Measurements from ENCODE around the gene B4GALNT2. TPM values are rescaled to one million over a fixed set of nuclear protein-coding genes. Genes with fewer than 3 reads are reported as not detected.
"Not testable (repeated sequence)": the region's sequence is repeated elsewhere in the genome, so short reads cannot be mapped to it uniquely, and the experiment has no call there.

Gene B4GALNT2, protein sequence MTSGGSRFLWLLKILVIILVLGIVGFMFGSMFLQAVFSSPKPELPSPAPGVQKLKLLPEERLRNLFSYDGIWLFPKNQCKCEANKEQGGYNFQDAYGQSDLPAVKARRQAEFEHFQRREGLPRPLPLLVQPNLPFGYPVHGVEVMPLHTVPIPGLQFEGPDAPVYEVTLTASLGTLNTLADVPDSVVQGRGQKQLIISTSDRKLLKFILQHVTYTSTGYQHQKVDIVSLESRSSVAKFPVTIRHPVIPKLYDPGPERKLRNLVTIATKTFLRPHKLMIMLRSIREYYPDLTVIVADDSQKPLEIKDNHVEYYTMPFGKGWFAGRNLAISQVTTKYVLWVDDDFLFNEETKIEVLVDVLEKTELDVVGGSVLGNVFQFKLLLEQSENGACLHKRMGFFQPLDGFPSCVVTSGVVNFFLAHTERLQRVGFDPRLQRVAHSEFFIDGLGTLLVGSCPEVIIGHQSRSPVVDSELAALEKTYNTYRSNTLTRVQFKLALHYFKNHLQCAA
- total RNA-seq: not detected

DNA sequence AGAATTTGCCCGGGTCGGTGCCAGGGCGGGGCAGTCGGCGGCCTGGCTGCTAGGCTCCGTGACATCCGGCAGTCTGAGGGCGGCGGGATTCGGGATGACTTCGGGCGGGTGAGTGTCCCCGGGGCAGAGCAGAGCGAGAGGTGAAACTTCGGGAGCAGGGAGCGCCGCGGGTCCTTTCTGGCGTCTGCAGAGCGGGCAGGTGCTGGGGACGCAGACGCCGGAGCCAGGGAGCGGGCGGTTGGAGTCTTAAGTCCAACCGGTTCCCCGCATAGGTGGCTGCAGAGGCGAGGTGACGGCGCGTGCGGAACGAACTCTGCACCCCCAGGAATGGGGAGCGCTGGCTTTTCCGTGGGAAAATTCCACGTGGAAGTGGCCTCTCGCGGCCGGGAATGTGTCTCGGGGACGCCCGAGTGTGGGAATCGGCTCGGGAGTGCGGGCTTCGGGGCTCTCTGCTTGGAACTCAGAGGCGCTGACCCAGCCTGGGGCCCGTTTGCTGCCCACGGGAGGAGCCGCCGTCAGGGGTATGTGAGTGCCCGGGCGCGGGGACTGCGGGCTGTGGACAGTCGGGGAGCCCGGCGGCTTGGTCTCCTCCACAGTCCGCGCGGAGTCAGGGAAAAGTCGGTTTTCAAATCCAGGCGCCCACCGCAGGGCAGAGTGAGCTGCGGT is at the start of gene B4GALNT2:
B4GALNT2 (plus strand) TSS at position 71 of the 666 bp plus-strand sequence; CDS start at position 95, 24 bp downstream.
- peak; percentile 52 to 67 for ATAC-seq
- Mint-ChIP-seq H3K36me3 (no peaks in the 10 kb centered on the region), H3K27ac (no peak within 1 kb of the TSS), H3K9me3 (no peaks in the 10 kb centered on the region), H3K27me3 (peaks cover 46 to 49% of the 10 kb centered on the region in 2 donors), H3K4me1 (ENCODE audit: low read depth in 2 of 2) (peaks cover 0 to 5% of the 10 kb centered on the region in 2 donors), H3K4me3 (peak within 1 kb of the TSS; percentile 44)
- no peak for DNase-seq (ENCODE audit: low spot score)

DNA sequence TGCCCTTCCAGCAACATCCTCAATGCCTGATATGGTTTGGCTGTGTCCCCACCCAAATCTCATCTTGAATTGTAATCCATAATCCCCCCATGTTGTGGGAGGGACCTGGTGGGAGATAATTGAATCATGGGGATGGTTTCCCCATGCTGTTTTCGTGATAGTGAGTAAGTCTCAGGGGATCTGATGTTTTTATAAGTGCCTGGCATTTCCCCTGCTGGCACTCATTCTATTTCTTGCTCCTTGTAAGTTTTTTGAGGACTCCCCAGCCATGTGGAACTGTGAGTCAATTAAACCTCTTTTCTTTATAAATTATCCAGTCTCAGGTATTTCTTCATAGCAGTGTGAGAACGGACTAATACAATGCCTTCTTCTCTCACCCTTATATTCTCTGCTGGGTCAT is 47.5 kb upstream of the B4GALNT2 start:
- not testable (repeated sequence) for H3K4me3 Mint-ChIP-seq; H3K36me3 Mint-ChIP-seq; H3K27ac Mint-ChIP-seq; H3K9me3 Mint-ChIP-seq; ATAC-seq; DNase-seq (ENCODE audit: low spot score); H3K27me3 Mint-ChIP-seq
- H3K4me1 Mint-ChIP-seq (ENCODE audit: low read depth in 2 of 2): peaks cover 16 to 18% of the 10 kb centered on the region in 2 donors

DNA sequence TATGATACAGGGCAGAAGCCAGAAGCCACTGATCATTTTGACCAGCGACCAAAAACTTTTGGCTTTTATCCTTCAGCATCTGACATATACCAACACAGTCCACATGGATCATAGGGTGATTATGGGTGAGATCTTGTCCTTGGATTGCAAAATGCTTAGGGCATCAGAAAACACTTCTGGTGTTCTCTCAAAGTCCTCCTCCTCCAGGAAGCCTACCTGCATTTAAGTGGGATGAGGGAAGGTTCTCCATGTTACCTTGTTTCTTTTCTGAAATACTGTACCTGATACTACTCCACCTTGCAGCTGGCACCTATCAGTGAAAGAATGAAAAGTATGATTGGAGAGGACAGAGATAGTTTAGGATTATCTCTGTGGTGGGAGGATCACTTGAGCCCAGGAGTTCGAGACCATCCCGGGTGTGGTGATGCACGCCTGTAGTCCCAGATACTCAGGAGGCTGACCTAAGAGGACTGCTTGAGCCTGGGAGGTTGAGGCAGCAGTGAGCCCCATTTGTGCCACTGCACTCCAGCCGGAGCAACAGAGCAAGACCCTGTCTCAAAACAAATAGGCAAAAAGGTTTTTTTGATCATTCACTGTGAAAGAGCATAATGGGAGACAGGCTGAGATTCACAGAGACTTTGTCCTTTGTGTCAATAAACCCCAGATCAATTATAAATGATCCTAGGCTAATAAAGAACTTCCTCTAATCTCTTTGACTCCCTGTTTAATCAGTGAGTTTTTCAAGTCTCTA is 46.8 kb upstream of the B4GALNT2 start:
- Mint-ChIP-seq H3K9me3 (no peaks in the 10 kb centered on the region), H3K27me3 (peaks cover 0 to 6% of the 10 kb centered on the region in 2 donors), H3K4me1 (ENCODE audit: low read depth in 2 of 2) (peaks cover 16 to 18% of the 10 kb centered on the region in 2 donors), H3K4me3 (no peak overlapping the region), H3K27ac (no peak overlapping the region), H3K36me3 (no peaks in the 10 kb centered on the region)
- ATAC-seq (no peak), DNase-seq (ENCODE audit: low spot score) (no peak)

DNA sequence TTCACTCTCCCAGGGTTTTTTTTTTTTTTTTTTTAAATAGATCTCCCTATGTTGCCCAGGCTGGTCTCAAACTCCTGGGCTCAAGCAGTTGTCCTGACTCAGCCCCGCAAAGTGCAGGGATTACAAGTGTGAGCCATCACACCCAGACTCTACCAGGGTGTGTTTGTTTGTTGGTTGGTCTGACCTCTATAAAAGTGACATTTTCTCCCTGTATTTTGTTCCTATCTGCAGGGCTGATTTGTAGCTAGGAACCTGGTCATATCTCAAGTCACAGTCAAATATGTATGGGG is 46.3 kb upstream of the B4GALNT2 start:
- H3K27ac Mint-ChIP-seq: no peak overlapping the region
- H3K9me3 Mint-ChIP-seq: no peaks in the 10 kb centered on the region
- DNase-seq (ENCODE audit: low spot score) (no peak), ATAC-seq (no peak)
- H3K4me3 Mint-ChIP-seq: no peak overlapping the region
- peaks cover 0 to 2% of the 10 kb centered on the region in 2 donors for H3K27me3 Mint-ChIP-seq
- no peaks in the 10 kb centered on the region for H3K36me3 Mint-ChIP-seq
- peaks cover 16 to 18% of the 10 kb centered on the region in 2 donors for H3K4me1 Mint-ChIP-seq (ENCODE audit: low read depth in 2 of 2)

DNA sequence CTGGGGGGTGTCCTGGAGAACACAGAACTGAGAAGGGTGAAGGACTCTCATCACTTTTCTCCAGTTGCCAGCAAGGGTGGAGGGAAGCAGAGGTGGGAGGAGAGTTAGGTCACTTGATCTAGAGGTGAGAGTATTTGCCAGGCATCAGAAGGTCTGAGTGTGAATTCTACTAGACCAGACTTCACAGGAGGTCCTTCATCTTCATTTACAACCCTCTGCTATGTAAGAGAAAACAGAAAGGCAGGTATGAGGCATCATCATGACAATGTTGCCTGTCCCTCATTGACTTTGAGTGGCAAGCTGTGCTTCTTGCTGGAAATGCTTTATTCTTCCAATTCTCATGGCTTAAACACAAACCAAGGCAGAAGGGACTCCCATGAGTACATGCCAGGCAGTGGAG is 45.9 kb upstream of the B4GALNT2 start:
- H3K4me3 Mint-ChIP-seq: no peak overlapping the region
- DNase-seq (ENCODE audit: low spot score) (no peak), ATAC-seq (no peak)
- H3K36me3 Mint-ChIP-seq: no peaks in the 10 kb centered on the region
- no peaks in the 10 kb centered on the region for H3K9me3 Mint-ChIP-seq
- peaks cover 16 to 18% of the 10 kb centered on the region in 2 donors for H3K4me1 Mint-ChIP-seq (ENCODE audit: low read depth in 2 of 2)
- no peaks in the 10 kb centered on the region for H3K27me3 Mint-ChIP-seq
- H3K27ac Mint-ChIP-seq: no peak overlapping the region

DNA sequence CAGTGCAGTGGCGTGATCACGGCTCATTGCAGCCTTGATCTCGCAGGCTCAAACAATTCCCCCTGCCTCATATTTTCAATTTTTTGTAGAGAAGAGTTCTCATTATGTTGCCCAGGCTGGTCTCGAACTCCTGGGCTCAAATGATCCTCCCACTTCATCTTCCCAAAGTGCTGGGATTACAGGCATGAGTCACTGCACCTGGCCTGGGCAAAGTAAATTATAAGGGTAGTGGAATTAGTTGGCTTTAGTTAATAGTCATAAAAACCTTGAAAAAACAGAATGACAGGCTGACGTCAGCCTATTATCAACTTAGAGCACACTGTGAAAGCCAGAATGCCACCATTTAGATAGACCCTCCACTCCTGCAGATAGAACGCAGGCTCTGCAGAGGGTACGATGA is 43.5 kb upstream of the B4GALNT2 start:
- Mint-ChIP-seq H3K4me3 (no peak overlapping the region), H3K27ac (no peak overlapping the region), H3K9me3 (no peaks in the 10 kb centered on the region), H3K36me3 (no peaks in the 10 kb centered on the region), H3K27me3 (no peaks in the 10 kb centered on the region), H3K4me1 (ENCODE audit: low read depth in 2 of 2) (peaks cover 16 to 18% of the 10 kb centered on the region in 2 donors)
- DNase-seq (ENCODE audit: low spot score) (no peak), ATAC-seq (no peak)

DNA sequence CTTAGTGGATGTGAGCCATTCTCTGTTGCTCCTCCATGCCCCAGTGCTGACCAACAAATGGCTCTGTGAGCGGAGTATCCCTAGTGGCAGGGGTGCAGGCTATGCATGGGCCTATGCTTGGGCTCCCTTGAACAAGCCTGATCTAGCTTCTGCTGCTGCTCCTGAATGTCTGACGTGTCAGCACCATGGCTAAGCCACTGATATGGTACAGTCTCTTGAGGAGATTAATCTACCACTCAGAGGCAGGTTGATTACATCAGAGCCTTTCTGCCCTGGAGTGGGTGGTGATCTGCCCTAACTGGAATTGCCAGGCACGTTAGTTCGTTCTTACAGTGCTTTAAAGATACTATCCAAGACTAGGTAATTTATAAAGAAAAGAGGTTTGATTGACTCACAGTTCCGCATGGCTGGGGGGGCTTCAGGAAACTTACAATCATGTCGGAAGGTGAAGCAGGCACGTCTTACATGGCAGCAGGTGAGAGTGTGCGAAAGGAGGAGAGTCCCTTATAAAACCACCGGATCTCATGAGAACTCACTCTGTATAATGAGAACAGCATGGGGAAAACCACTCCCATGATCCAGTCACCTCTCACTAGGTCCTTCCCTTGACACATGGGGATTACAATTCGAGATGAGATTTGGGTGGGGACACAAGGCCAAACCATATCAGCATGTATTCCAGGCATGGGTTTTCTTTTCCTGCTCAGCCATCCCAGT is 41.5 kb upstream of the B4GALNT2 start:
- H3K36me3 Mint-ChIP-seq: no peaks in the 10 kb centered on the region
- no peaks in the 10 kb centered on the region for H3K9me3 Mint-ChIP-seq
- no peak overlapping the region for H3K27ac Mint-ChIP-seq
- ATAC-seq (no peak), DNase-seq (ENCODE audit: low spot score) (no peak)
- no peaks in the 10 kb centered on the region for H3K27me3 Mint-ChIP-seq
- peaks cover 16 to 18% of the 10 kb centered on the region in 2 donors for H3K4me1 Mint-ChIP-seq (ENCODE audit: low read depth in 2 of 2)
- no peak overlapping the region for H3K4me3 Mint-ChIP-seq

DNA sequence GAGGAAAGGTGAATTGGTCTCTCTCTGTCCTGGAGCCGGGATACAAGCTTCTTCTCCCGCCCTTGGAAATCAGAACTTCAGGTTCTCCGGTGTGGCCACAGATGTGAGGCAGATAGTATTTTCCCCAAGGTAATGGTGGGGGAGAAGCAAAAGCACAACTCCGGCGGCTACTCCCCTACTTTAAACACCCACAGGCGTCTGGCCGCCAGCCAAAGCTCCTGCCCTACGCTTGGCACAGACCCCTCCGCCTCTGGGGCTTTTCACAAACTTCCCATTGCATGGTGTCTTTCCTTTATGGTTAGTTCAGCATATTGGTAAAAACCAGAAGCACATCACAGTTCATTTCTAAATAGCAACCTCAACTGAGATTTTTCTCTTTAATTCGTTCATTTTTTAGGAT is 39.4 kb upstream of the B4GALNT2 start:
- no peak for DNase-seq (ENCODE audit: low spot score)
- no peak overlapping the region for H3K4me3 Mint-ChIP-seq
- H3K27ac Mint-ChIP-seq: no peak overlapping the region

DNA sequence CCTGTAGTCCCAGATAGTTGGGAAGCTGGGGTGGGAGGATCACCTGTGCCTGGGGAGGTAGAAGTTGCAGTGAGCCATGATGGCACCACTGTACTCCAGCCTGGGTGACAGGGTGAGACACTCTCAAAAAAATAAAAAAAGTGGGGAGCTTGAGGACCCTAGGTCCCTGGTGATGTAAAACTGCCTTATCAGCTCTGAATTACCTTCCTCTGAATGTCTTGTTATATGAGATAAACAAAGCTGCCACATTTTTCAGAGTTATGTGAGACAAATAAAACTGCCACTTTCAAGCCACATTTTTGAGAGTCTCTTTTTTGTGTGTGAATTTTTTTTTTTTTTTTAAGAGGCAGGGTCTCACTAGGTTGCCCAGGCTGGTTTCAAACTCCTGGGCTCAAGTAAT is 32.0 kb upstream of the B4GALNT2 start:
- DNase-seq (ENCODE audit: low spot score) (no peak), ATAC-seq (no peak)
- Mint-ChIP-seq H3K4me3 (no peak overlapping the region), H3K36me3 (no peaks in the 10 kb centered on the region), H3K4me1 (ENCODE audit: low read depth in 2 of 2) (peaks cover 8 to 12% of the 10 kb centered on the region in 2 donors), H3K9me3 (no peaks in the 10 kb centered on the region), H3K27me3 (peaks cover 6 to 7% of the 10 kb centered on the region in 2 donors), H3K27ac (no peak overlapping the region)

More for the DNA sequence above, 39.4 kb upstream of the B4GALNT2 start:
- Mint-ChIP-seq H3K36me3 (no peaks in the 10 kb centered on the region), H3K27me3 (no peaks in the 10 kb centered on the region), H3K9me3 (no peaks in the 10 kb centered on the region), H3K4me1 (ENCODE audit: low read depth in 2 of 2) (peaks cover 4% of the 10 kb centered on the region in 2 donors)
- no peak for ATAC-seq

DNA sequence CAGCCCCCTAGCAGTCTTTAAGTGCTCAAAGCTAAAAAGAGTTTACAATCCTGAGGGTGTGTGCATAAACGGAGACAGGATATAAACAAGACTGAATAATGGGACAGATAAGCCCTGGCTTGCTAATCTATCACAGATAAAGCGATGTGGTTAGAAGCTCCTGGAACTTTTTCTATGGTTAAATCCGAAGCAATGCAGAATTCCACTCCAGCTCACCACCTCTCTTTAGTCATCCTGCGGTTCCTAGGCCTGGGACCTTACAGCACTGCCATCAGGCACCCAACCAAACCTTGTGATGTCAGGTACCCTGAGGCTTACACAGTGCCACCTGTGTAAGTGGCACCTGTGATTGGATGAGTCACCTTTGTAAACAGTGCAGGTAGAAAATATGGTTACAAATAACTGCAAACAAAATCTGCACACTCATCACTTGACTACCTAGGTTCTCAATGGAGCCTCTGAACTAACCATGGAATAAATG is 31.5 kb upstream of the B4GALNT2 start:
- Mint-ChIP-seq H3K4me1 (ENCODE audit: low read depth in 2 of 2) (peaks cover 8 to 12% of the 10 kb centered on the region in 2 donors), H3K9me3 (no peaks in the 10 kb centered on the region)
- DNase-seq (ENCODE audit: low spot score): no peak

DNA sequence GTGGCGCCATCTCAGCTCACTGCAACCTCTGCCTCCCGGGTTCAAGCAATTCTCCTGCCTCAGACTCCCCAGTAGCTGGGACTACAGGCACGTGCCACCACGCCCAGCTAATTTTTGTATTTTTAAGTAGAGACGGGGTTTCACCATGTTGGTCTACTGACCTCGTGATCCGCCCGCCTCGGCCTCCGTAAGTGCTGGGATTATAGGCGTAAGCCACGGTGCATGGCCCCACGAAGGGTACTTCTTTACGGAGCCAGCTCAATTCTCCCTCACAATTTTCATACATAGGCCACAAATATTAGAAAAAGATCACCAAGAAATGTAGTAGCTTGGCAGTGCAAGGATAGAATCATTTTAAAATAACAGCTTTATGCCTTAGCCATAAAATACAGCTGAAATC is 29.2 kb upstream of the B4GALNT2 start:
- H3K27ac Mint-ChIP-seq; H3K27me3 Mint-ChIP-seq; H3K4me3 Mint-ChIP-seq; H3K36me3 Mint-ChIP-seq; DNase-seq (ENCODE audit: low spot score); H3K9me3 Mint-ChIP-seq; ATAC-seq: not testable (repeated sequence)
- peaks cover 8 to 12% of the 10 kb centered on the region in 2 donors for H3K4me1 Mint-ChIP-seq (ENCODE audit: low read depth in 2 of 2)

More for the DNA sequence above, 31.5 kb upstream of the B4GALNT2 start:
- Mint-ChIP-seq H3K4me3 (no peak overlapping the region), H3K27me3 (peaks cover 6 to 8% of the 10 kb centered on the region in 2 donors), H3K27ac (no peak overlapping the region), H3K36me3 (no peaks in the 10 kb centered on the region)
- ATAC-seq: no peak

DNA sequence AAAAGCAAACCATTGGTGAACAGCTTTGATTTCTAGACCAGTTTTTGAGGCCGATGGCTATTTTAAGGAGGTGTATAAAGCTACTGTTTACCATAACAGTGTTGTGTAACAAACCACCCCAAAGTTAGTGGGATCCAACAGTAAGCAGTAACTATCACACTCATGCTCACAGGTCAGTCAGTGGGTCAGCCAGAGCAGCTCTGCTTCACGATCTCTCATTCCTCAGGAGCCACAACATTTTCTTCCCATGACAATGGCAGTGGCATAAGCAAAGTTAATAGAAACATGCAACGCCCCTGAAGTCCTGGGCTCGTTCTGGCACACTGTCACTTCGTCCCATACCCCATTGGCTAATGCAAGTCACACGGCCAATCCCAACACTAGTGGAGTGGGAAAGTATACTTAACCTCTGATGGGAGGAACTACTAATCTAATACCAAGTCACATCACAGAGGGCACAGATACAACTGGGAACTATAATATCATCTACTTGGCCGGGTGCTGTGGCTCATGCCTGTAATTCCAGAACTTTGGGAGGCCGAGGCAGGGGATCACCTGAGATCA is 28.0 kb upstream of the B4GALNT2 start:
- Mint-ChIP-seq H3K9me3 (no peaks in the 10 kb centered on the region), H3K4me3 (no peak overlapping the region), H3K36me3 (no peaks in the 10 kb centered on the region), H3K27me3 (peaks cover 6 to 8% of the 10 kb centered on the region in 2 donors), H3K4me1 (ENCODE audit: low read depth in 2 of 2) (peaks cover 8 to 12% of the 10 kb centered on the region in 2 donors), H3K27ac (no peak overlapping the region)
- DNase-seq (ENCODE audit: low spot score) (no peak), ATAC-seq (no peak)
